C1 segment of cervical spinal cord (tissue), 14 donors: Measurements from ENCODE around the gene MIS18A.

ENCODE experiments used
- DNase-seq, 14 donors: peaks; one replicate each; lab custom pipeline; 2025; lab: John Stamatoyannopoulos, UW

Gene MIS18A

GRCh38 chr21:32256873-32257620 is 21.8 kb downstream of the MIS18A start:
- peak in 10 of 14 donors; percentile 2 to 64 (median 33) for DNase-seq

DNA sequence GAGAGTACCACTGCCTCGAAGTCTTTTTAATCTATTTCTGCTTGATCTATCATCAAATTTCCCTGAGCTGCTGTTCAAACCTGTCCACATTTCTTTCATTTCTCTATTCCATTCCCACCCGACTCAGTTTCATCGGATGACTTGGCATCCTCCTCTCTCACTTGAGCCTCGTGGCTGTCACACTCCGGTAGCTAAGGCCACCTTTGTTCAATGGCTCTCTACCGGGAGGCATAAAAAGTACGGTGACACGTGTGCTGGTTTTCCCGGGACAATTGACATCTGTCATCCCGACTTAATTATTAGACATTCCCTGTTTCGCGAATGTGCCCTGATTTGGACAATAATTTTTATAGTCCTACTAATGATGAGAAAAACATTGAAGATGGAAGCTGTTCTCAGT is 22.6 kb downstream of the MIS18A start:
- DNase-seq, result peak in 1 of 14 donors; percentile 1

DNA sequence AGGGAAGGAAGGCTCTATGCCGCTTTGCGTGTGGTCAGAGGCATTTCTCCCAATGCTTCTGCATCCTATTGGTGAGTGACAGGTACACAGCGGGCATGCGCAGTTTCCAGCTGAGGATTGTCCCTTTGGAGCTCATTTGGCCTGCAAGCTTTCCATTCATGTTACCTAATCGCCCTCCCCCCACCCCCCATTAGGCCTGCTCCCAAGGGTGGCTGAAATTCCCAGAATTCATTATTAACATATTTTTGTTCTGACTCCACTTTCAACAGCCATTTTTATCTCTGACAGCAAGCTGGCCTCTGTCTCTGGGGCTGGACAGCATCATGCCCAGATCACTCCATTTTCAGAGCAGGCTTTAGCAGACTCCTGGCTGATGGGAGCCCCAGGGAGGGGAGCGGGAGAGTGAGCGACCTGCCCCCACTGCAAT is 25.6 kb downstream of the MIS18A start:
- no peak for DNase-seq

DNA sequence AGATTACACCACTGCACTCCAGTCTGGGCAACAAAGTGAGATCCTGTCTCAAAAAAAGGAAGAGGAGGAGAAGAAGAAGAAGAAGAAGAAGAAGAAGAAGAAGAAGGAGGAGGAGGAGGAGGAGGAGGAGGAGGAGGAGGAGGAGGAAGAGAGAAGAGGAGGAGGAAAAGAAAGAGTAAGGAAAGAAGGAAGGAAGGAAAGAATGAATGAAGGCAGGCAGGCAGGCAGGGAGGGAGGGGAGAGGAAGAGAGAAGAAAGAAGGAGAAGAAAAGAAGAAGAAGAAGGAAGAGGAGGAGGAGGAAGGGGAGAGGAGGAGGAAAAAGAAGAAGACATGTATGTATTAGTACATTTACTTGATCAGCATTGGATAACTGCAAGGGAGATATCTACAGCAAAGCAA is 26.7 kb downstream of the MIS18A start:
- DNase-seq, result no peak

DNA sequence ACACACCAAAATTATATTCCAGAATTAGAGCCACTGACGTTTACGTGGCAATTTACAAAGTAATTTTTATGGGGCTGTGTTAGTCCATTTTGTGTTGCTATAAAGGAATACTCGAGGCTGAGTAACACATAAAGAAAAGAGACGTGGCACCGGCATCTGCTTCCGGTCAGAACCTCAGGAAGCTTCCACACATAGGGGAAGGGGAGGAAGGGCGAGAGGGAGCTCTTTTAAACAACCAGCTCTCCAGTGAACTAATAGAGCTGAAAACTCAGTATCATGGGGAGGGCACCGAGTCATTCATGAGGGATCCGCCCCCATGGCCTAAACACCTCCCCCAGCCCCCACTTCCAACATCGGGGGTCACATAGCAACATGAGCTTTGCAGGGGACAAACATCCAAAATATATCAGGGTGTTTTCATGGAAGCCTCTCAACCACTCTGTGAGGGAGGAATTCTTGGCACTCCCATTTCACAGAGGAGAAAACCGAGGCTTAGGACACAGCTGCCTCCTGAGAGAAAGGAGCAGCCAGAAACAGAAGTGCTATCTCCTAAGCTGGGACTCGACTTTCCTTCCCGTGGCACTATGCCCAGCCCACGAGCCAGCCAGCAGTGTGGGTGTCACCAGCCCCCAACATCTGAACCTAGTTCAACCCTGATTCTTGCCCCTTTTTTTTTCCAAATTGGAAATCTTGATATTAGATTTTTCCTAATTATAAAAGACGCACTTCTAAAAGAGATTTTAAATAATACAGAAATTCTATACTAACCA is 29.2 kb downstream of the MIS18A start:
- no peak for DNase-seq

DNA sequence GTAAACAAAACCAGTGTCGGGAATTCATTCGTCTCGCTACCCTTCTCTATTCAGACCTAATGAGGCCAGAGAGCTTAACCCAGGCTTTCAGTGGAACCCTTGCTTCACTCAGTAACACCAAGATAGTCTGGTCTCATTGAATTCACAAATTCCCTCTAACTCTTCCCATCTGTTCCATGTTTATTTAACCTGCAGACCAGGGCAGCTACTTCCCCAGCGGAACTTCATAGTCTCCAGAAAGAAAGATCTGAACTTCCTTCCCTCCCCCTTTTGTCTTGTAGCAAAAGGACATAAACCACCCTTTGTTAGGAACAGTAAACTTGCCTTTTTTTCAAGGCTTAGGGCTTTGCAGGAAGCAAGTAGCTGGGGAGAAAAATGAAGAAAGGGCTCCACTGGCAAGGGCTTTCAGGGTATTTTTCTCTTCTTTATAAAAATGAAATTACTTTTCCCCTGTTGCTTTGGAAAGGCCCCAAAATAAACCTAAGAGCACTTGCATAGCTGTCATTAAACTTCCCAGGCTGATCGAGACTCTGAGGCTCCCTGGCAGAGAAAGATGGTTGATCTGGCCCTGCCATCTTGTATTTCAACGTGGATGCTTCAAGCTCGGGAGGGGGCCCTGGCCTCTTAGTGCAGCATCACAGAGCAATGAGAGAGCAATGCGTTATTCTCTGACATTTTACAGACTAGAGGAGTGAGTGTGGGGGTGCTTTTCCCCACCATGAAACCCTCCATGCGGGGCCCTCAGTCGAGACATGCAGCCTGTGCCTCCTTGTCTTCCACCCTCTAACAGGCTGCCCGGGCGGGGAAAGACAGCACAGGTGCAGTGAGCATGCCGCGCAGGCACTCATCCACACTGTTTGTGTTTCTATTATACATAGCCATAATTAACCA is 30.0 kb downstream of the MIS18A start:
- DNase-seq, result no peak

DNA sequence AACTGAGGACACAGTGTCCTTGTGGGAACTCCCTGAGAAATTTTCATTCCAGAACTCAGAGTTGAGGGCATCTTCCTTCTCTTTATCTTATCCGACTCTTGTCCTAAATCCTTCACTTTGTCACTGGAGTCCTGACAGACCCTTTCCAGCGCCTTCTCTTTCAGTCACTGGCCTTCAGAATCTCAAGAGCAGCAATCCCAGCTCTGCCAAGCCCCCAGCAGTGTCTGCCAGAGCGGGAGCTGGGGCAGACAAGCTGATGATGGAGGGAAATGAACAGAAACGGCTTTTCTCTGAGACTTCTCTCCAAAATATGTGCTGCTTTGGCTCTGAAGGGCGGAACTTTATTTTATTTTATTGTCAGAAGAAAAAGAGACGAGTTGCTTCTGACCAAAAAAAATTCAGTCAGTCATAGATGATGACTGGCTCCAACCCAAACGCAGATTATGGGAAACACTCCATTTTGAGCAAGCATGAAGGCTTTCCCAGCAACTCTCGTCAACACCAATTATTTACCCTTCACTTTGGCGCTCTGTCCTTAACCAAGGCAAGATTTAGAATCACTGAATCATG is 32.2 kb downstream of the MIS18A start:
- DNase-seq, result no peak

GRCh38 chr21:32245971-32246370 is 32.9 kb downstream of the MIS18A start:
- DNase-seq, result no peak

DNA sequence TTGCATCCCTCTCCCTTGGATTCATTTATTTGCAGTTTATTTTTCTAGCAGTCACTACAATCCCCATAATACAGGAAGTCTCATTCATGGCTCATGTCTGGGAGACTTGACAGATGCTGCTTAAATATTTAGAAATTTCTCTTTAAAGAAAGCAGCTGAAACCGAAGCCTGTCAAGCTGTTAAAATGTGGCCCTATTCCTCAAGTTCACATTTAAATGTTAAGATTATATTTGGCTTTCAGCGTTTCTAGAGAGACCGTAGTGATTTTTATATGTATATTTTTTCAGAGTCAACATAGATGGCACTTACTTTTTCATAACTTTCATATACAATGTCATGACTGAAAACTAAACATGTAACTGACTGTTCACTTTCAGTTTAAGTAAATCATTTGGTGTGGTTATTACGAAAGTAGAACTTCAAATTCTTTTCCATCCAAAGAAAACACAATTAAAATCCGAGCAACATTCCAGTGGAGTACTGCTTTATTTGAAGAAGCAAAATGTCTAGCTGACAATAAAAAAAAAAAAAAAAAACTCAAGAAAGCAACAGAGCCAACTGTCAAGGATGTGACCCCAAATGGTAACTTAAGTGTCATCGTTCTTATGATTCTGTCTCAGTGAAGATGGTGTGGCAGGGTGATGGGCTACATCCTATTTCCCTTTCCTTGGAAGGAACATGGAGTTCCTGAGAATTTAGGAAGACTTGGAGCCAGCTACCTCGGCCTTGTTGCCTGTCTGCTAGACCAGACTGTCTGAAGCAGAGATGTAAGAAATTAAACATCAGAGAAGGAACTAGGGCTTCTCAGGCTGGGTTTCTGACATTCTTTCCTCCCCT is 37.8 kb downstream of the MIS18A start:
- no peak for DNase-seq

GRCh38 chr21:32239551-32239950 is 39.3 kb downstream of the MIS18A start:
- no peak for DNase-seq

DNA sequence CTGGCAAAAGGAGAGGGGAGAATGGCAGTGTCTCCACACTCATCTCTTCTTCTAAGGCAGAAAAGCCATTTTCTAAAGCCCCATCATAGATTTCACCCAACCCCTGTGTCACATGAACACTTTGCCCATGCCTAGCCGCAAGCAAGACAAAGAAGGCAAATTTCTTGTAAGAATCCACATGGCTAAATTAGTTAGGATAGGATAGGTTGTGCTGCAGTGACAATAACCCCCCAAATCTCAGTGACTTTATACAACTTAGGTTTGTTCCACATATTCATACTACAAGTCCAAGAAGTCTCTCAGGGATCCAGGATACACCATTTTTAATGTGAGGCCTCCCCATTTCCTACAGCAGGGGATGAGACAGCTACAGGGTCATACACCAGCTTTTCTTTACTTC is 40.8 kb downstream of the MIS18A start:
- DNase-seq, result no peak

DNA sequence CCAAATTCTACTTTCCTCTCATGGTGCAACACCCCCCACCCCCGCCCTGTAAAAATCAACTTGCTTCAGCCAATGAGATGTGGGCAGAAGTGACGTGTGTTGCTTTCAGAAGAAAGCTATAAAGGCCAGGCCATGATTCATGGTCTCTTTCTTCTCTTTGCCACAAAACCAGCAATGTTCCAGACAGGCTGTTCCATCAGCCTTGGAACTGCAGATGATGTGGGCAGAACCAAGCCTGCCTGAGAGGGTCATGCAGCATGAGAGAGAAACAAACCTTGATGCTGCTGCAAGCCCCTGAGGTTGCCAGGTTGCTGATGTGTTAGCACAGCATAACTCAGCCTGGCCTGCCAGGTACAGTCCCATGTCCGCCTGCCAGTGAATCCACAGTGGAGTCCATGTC is 41.8 kb downstream of the MIS18A start:
- no peak for DNase-seq

- no peak for DNase-seq
Measured at GRCh38 chr21:32233722-32234301, 45.0 kb downstream of the MIS18A start.

GRCh38 chr21:32233055-32233546 is 45.7 kb downstream of the MIS18A start:
- DNase-seq, result no peak

DNA sequence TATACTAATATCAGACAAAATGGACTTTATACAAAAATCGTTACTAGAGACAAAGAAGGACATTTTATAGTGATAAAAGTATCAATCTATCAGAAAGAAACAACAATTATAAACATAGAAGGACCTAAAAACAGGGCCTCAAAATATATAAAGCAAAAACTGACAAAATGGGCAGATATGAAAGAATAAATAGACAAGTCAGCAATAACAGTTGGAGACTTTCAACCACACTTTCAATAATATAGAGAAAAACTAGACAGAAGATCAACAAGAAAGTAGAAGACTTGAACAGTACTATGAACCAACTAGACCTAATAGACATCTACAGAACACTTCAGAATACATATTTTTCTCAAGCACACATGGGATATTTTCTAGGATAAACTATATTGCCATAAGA is 52.4 kb downstream of the MIS18A start:
- DNase-seq, result no peak
